Globus pallidus (tissue), 1 donor: Measurements from ENCODE around the gene FAIM2.
A peak's percentile ranks its signal among the peaks of the same experiment; 100 is the strongest.
"Not testable (repeated sequence)": the region's sequence is repeated elsewhere in the genome, so short reads cannot be mapped to it uniquely, and the experiment has no call there.

Source experiments
- DNase-seq: peaks from one replicate; pipeline ENCODE4 v3.0.0-alpha.2; 2015; ENCODE audit warnings: low spot score

FAIM2 gene

GRCh38 chr12:49878021-49878420 lies 25.7 kb downstream of the FAIM2 start:
- DNase-seq = no peak

GRCh38 chr12:49877066-49877465 lies 26.6 kb downstream of the FAIM2 start:
- DNase-seq = no peak

GRCh38 chr12:49876070-49876469 lies 27.6 kb downstream of the FAIM2 start:
- no peak for DNase-seq

GRCh38 chr12:49875115-49875720 lies 28.5 kb downstream of the FAIM2 start:
- no peak for DNase-seq

- DNase-seq = peak; percentile 78
Observed at GRCh38 chr12:49874142-49874897, 29.4 kb downstream of the FAIM2 start.

- peak; percentile 72 for DNase-seq
Observed at GRCh38 chr12:49873361-49873934, 30.3 kb downstream of the FAIM2 start.

GRCh38 chr12:49872781-49873181 lies 30.9 kb downstream of the FAIM2 start:
- DNase-seq = peak; percentile 71

GRCh38 chr12:49872381-49872780 lies 31.3 kb downstream of the FAIM2 start:
- DNase-seq = no peak

- DNase-seq = not testable (repeated sequence)
Observed at GRCh38 chr12:49871811-49872251, 31.9 kb downstream of the FAIM2 start.

GRCh38 chr12:49871263-49871561 lies 32.5 kb downstream of the FAIM2 start:
- DNase-seq = no peak

GRCh38 chr12:49870501-49871262 lies 33.0 kb downstream of the FAIM2 start:
- DNase-seq = no peak

- no peak for DNase-seq
Observed at GRCh38 chr12:49869816-49870500, 33.7 kb downstream of the FAIM2 start.

GRCh38 chr12:49868952-49869815 lies 34.5 kb downstream of the FAIM2 start:
- DNase-seq = peak; percentile 73

- DNase-seq = no peak
Observed at GRCh38 chr12:49868449-49868848, 35.3 kb downstream of the FAIM2 start.

GRCh38 chr12:49867570-49868341 lies 35.9 kb downstream of the FAIM2 start:
- no peak for DNase-seq

- no peak for DNase-seq
Observed at GRCh38 chr12:49866859-49867569, 36.7 kb downstream of the FAIM2 start.

GRCh38 chr12:49865782-49866135 lies 37.9 kb downstream of the FAIM2 start:
- no peak for DNase-seq

GRCh38 chr12:49865109-49865781 lies 38.5 kb downstream of the FAIM2 start:
- no peak for DNase-seq

- DNase-seq = no peak
Observed at GRCh38 chr12:49864798-49865090, 39.0 kb downstream of the FAIM2 start.
